GM18499 (cell line): ENCODE data around the gene SPR.
"Not testable (repeated sequence)": the region's sequence is repeated elsewhere in the genome, so short reads cannot be mapped to it uniquely, and the experiment has no call there.

Source experiments
- ATAC-seq: cut with Tn5 transposase; IDR thresholded peaks from one replicate; pipeline ENCODE4 v1.9.1; 2021; ENCODE audit warnings: moderate number of reproducible peaks; ENCODE audit not compliant: insufficient read depth, unreplicated experiment

The SPR gene

DNA sequence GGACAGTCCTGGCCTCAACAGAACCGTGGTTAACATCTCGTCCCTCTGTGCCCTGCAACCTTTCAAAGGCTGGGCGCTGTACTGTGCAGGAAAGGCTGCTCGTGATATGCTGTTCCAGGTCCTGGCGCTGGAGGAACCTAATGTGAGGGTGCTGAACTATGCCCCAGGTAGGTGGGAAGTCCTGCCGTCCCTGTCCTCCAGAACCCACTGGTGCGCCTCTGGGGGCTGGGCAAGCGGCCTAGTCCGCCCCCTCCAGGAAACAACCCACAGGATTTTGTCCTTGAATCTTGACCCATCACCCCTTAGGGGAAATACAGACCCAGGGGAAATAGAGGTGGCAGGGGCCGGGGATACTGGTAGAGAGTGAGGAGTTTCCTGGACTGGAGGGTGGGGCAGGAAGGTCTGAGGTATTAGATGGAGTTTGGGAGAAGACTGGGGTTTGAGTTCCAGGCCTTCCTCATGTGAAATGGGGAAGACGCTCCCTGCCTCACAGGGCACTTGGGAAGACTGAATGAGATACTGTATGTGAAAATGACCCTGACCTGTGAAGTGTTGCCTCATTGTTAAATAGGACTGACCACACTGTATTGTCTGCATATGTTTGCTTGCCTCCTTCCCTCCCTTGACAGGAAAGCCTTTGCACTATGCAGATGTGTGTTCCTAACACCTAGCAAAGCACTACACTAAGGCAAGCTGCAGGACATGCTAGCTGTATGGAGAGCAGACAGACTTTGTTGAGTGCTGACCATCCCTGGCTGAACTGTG, 1.4 kb downstream of the SPR start:
- no peak for ATAC-seq

DNA sequence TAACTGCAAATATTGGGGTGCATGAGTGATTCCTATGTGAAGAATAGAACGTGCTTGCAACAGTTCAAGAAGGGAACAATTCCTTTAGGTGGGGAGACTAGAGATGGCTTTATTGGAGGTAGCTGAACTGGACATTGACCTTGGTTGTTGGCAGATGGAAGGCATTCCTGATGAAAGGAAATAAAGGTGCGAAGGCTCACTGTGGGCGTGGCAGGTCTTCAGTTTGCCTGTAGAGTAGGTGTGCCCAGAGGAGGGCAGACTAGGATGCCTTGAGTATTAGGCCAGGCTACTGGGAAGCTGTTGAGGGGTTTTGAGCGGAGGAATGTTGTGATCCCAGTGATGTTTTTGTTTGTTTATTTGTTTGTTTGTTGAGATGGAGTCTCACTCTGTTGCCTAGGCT, 2.8 kb downstream of the SPR start:
- no peak for ATAC-seq

DNA sequence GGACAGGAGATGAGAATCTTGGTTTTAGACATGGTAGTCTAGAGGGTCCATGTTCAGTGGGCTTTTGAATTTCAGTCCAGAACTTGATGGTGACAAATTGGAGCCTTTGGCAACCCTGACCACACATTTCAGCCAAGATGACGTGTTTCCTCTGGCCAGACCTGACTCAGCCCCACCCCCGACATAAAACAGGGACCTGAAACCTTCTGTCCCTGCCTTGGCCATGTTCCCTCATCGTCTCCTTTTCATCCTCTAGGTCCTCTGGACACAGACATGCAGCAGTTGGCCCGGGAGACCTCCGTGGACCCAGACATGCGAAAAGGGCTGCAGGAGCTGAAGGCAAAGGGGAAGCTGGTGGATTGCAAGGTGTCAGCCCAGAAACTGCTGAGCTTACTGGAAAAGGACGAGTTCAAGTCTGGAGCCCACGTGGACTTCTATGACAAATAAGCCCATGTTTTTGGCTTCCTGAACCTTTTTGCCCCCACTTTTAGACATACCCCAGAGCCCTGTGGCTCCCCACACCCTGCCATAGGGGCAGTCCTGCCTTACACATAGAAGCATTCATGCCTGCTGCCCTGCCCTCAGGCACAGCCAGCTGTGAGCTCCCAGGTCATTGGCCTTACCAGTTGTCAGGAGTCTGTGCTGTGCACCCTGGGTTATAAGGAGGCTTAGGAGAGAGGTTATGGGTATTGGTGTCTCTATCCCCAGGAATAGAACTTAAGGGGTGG, 4.0 kb downstream of the SPR start:
- ATAC-seq = no peak

DNA sequence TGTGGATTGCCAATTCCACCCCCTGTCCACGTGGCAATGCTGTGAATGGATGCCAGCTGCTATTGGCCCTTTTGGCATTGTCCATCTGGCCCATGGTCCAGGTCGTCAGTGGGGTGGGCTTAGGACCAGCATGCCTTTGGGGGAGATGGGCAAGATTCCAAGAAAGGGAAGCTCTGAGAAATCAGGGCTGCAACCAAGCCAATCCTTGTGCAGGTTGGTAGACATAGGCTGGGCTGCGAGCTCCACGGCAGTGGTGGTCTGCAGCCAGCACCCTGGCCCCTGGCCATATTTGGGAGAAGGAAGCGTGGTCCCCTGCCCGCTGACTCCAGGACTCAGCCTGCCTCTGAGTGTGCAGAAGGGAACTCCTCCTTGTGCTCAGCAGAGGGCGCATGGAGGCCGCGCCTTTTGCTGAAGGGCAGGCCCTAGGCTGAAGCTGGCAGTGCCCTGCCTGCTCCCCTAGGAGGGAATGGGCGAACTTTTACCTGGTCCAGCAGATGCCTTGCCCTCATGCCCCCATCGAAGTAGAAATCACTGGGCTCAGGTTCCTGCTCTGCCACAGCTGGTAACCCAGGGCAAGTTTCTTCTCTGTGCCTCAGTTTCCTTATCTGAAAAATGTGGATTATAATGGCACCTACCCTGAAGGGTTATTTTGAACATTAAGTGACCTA, 5.4 kb downstream of the SPR start:
- ATAC-seq = no peak

DNA sequence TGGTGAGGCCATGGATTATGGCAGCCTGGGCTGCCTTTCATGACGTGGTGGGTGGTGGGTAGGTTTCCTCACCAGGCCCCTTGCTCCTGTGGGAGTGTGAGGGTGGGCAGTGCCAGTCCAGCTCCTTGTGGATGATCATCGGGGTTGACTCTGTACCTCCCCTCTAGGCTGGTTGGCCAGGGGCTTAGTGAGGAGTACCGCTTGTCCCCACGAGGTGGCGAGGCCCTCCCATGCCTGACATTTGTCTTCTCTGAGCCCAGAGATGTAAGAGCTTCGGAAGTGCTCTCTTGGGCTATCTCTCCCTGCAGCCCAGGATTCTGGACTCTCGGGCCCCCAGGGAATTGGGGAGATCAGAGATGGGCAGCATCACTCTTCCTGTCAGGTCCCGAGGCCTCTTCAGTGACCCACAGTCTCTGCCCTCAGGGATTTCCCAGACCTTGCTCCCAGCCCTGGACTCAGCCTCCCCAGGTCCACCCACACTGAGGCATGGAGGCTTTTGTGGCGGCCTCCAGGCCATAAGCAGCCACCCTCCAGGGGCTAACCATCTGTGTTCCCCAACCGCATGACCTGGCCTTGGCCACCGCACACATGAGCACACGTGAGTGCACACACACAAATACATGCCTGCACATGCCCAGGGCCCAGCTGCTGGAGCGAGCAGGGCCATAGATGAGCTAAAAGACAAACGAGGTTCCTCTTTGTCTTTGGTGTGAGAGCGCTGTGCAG, 6.5 kb downstream of the SPR start:
- peak; percentile 59 for ATAC-seq

DNA sequence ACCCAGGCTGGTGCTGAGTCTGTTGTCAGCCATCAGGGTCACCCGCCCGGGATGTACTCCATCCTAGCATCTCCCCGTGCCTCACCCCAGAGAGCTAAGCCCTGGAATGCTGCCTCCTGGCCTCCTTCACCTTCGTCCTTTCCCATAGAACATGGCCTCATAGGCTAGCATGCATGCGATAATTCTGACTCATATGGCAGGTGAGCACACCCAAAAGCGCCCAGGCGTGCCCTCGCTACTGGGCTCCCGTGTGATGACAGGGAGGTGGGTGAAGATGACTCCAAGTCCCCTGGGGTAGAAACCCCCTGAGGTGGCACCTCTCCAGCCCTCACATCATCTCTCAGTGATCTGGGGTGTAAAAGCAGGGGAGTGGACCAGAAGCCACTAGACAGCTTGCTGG, 7.3 kb downstream of the SPR start:
- ATAC-seq = no peak

DNA sequence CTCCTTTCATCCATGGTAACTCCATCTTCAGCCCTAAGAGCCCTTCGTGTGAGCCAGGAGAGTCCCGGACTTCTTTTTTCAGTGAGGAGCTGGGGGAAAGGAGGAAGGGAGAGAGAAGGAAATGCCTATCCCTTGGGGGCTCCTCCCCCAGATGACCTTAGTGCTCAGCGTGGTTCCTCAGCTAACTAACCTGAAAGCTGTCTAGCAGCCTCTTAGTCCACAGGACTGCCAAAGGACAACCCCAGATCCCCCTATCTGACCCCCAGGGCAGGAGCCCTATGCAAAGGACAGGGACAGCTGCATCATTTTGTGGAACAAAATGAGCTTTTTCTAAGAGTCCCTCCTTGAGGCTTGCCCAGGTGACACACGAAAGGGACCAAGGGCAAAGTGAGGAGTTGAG, 7.9 kb downstream of the SPR start:
- ATAC-seq = no peak

DNA sequence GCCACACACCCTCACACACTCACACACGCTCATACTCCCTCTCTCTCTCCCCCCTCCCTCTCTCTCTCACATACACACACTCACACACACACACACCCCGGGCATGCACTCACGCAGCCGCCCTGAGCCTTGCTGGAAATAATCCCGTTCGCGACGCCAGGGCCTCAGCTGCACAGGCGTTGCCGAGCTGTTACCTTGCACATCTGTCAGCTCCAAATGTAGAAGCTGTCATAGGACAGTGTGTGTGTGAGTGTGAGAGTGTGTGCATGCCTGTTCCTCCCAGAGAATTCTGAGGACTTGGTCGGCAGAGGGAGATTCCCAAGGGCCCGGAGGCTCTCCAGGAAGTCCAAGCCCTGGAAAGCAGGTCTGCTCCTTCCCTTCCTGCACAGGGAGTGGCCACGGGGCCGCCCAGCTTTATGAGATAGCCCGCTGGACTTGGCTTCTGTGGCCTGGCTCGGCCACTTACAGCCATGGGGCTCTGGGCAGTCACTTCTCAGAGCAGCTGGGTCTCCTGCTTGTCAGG, 8.6 kb downstream of the SPR start:
- ATAC-seq = no peak

DNA sequence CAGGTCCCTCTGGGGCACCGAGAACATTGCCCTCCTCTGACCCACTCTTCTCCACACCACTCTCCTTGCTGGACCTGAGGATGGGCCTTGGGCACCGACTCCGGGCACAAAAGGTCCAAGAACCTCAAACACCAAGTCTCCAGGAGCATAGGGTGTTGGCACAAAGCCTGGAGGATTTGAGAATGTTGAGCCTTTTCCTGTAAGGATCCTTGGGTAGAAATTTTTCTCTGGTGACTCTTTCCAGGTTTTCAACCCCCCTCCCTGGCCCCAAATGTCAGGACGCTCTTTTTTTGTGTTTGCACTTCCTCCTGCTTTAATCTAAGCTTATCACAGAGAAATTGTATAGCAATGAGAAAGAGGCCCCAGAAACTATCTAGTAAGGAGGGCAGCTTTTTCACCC, 9.2 kb downstream of the SPR start:
- ATAC-seq = no peak

DNA sequence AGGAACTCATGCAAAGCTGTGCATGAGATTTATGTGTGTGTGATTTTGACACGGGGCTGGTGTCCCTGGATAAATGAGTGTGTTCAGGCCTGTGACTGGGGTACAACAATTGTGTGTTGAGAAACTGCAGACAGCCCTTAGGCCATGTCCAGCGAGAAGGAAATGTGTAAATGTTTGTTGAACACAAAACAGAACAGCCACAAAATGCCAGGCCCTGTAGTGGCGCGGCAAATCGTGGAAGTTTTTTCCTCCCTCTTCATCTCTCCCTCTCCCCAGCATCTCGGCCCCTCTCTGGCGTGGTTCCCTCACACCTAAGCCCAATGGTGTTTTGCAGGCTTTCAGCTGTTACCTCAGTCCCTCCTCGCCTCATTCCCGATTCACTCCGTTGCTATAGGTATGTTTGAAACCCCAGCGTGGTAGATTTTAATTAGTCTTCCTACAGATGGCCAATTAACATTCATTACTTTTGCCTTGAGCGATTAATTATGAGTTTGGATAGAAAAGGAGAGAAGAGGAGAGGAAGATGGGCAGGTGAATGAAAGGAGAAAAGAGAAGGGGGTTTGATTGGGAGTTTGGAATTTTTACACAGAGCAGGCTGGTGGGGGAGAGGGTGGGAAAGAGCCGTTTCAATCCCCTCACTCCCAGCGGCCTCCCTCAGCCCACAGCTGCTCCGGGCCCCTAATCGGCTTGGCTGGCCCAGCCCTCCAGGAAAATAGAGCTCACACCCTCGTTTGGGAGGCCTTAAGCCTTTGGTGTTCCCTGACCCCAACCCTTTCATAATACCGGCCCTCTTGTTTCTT, 10.8 kb downstream of the SPR start:
- no peak for ATAC-seq

DNA sequence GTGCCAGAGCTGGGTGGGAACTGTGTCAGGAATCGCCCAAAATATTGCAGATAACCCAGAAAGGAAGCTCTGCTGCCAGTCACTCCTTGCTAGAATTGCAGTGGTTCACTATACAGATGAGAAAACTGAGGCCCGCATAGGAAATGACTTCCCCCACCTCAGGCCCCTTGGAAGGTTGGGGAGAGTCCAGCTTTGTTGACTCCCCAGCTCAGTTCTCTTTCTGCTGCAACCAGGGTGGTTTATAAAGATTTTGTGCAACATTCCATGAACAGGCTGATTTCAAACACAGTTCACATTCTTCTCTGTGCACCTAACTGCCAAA, 11.3 kb downstream of the SPR start:
- ATAC-seq = no peak

DNA sequence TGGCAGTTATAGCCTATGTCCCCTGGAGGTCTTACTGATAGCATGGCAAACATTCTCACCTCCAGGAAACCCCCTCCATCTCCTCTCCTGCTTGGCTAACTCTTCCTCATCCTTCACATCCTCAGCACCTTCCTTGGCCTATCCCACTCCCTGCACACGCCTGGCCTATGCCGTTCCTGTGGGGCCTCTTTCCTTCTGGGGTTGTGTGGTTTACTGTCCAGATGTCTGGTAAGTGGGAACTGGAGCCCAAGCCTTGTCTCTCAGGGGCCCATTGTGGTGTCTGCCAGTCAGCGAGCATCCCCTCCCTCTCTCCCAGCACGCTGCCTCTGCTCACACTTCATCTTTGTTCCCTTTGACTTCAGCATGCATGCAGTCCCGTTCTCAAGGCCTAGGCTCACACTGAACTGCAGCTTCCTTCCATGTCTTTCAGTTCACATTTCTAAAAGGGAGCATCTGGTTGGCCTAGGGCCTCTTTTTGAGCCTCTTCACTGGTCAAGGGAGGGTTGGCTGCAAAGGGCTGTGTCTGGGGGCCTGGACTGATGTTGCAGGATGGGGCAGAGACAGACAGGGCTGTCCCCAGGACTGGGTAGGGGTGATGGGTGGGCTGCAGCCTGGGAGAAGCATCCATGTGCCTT, 13.1 kb downstream of the SPR start:
- no peak for ATAC-seq

DNA sequence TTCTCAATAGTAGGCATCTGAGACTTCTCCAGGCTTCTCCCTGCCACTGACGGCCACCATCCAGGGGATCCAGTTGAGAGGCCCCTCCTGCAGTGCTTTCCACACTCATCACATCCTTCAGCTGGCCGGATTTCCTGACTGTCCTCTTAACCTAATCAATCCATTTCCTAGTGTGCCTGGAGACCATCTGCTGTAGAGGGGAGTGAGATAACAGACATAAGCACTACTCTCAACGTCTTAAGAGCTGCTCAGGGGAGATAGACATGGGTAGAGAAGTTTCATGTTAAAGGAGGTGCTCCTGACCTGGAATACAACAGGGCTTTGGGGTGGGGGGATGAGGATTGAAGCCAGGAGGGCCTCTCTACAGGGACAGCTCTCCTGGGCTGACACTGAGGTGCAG, 14.2 kb downstream of the SPR start:
- ATAC-seq = no peak

DNA sequence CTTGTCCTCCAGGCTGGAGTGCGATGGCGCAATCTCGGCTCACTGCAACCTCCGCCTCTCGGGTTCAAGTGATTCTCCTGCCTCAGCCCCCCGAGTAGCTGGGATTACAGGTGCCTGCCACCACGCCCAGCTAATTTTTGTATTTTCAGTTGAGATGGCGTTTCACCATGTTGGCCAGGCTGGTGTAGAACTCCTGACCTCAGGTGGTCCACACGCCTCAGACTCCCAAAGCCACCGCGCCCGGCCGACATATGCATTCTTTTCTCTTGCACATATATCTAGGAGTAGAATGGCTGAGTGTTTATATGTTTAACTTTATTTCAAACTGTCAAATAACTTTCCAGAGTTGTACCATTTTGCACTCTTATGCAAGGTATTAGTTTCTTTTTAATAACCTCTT, 20.2 kb downstream of the SPR start:
- ATAC-seq = not testable (repeated sequence)

DNA sequence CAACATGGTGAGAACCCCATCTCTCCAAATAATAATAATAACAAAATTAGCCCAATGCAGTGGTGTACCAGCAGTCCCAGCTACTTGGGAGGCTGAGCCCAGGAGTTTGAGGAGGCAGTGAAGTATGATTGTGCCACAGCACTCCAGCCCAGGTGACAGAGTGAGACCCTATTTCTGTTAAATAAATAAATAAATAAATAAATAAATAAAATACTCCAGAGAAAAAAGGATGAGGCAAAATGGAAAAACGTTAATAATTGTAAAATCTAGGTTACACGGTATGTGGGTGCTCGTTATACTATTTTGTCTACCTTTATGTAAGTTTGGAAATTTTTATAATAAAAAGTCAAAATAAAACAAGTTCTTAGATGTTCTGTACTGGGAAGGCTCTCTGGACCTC, 21.5 kb downstream of the SPR start:
- ATAC-seq = no peak

DNA sequence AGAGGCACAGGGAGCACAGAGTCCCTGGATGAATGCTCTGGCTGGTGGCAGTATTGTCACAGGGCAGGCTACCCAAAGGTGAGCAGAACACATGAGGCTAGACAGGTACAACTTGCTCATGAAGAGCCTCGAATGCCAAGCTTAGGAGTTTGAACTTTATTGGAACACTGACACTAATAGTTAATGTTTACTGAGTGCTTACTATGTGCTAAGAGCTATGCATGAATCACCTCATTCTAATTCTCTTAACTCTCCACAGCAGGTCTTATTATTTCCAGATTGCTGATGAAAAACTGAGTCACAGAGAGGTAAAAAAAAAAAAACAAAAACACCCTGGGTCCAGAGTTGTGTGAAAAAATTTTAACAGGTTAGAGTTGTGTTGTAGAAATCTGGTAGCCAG, 24.0 kb downstream of the SPR start:
- ATAC-seq = no peak

DNA sequence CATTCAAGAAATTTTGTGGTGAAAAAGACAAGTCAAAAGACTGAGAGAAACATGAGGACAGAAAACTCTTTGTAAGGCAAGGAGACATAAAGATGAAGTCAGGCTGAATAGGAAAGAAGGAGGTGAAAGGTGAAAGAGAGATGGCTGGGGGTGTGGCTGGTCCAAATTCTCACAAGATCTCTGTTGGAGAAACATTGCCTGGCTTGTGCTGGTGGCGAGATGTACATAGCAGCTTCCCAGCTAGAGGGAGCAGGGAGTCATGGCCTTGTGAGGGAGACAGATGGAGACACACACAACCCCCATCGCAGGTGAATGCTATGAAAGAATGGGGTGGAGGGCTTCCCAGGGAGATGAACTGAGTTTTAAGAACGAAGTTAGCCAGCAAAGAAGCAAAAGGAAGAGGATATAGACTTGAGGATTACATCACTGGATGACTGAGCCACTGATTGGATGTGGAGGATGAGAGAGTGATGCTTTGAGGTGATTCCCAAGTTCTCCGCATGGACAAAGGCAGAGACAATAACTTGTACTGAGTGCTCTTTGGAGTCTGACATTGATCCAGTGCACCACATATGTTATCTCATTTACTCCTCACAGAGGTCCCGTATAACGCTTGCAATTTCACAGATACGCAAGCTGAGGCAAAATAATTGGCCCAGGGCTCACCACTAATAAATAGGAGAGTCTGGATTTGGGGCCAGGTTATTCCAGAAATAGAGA, 26.4 kb downstream of the SPR start:
- ATAC-seq = no peak

DNA sequence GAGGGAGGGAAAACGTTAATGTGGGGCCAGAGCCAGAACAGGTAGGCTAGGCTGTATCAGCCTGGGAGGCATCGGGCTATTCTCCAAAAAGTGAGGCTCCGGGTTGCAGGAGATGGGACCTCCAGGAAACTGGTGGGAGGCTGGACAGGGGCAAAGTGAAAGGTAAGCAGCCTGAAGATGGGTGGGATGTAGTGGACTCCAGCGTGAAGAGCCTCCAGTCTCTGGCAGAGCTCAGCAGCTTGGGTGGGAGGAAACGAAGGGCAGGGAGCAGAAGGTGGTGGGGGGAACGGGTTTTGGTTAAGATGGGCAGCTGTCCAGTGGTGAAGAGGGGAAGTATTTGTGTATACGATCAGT, 27.0 kb downstream of the SPR start:
- ATAC-seq = no peak
